GM12864 (cell line): ENCODE data around the gene MYH11.
"Not testable (repeated sequence)": the region's sequence is repeated elsewhere in the genome, so short reads cannot be mapped to it uniquely, and the experiment has no call there.

Experiments used
- DNase-seq: peaks from one replicate; pipeline ENCODE4 v3.0.0-alpha.2; 2011; ENCODE audit warnings: low read depth
- H3K4me3 ChIP-seq: 2 replicates; pipeline ENCODE4 v1.5.1; 2011; ENCODE audit warnings: mild to moderate bottlenecking, low read depth, low read length, control low read depth
- CTCF ChIP-seq: IDR thresholded peaks from 2 replicates; pipeline ENCODE4 v1.5.1; 2011; ENCODE audit warnings: low read depth, mild to moderate bottlenecking, moderate library complexity, low read length, control low read depth, inconsistent platforms; ENCODE audit errors: missing control alignments

Gene MYH11

GRCh38 chr16:15825750-15826305 lies 31.0 kb downstream of the MYH11 start:
- no peak for DNase-seq
- no peak overlapping the region for H3K4me3 ChIP-seq
- no peak for TF ChIP-seq CTCF

DNA sequence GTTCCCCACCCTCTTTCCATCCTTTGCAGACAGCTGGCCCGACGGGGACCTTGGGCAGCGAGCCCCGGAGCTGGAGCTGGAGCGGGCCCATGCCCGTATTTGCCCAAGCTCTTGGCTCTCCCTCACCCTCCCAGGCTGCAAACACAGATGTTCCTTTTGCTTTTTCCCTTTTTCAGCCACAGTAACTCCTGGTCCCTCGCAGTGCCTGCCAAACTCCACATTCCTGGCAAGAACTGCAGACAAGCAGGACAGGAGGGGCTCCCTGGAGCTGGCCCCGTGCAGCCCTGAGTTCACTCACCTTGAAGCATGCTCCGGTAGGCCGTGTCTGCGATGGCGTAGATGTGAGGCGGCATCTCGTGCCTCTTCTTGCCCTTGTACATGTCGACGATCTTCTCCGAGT lies 33.9 kb downstream of the MYH11 start:
- no peak for TF ChIP-seq CTCF
- no peak overlapping the region for H3K4me3 ChIP-seq
- no peak for DNase-seq

DNA sequence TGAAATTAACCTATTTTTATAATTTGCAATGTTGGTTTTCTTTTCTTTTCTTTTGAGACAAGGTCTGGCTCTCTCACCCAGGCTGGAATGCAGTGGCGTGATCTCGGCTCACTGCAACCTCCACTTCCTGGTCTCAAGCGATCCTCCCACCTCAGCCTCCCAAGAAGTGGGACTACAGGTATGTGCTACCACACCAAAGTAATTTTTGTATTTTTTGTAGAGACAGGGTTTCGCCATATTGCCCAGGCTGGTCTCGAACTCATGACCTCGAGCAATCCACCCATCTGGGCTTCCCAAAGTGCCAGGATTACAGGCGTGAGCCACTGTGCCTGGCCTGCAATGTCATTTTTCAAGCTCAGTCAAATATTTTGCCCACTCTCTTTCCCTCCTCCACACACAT lies 36.0 kb downstream of the MYH11 start:
- DNase-seq: no peak
- no peak overlapping the region for H3K4me3 ChIP-seq
- no peak for TF ChIP-seq CTCF

GRCh38 chr16:15819046-15819445 lies 37.8 kb downstream of the MYH11 start:
- no peak for TF ChIP-seq CTCF
- no peak overlapping the region for H3K4me3 ChIP-seq
- DNase-seq: no peak

DNA sequence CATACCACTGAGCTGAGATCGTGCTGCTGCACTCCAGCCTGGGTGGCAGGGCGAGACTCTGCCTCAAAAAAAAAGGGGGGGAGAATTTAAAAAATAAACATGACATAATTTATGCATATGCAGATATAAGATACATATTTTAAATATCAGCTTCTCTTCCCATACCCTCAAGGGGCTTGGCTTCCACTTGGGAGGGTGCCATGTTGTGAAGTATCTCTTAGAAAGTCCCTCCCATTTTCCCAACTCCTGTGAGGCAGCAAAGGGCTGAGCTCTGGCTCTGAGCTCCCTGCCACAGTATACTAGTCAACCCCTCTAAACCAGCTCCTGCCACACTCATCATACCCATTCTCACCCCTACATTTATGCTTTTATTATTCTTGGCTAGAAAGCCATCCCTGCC lies 39.4 kb downstream of the MYH11 start:
- no peak for DNase-seq
- no peak overlapping the region for H3K4me3 ChIP-seq
- no peak for TF ChIP-seq CTCF

- no peak overlapping the region for H3K4me3 ChIP-seq
- no peak for TF ChIP-seq CTCF
- DNase-seq: no peak
Measured at GRCh38 chr16:15816228-15816627, 40.6 kb downstream of the MYH11 start.

DNA sequence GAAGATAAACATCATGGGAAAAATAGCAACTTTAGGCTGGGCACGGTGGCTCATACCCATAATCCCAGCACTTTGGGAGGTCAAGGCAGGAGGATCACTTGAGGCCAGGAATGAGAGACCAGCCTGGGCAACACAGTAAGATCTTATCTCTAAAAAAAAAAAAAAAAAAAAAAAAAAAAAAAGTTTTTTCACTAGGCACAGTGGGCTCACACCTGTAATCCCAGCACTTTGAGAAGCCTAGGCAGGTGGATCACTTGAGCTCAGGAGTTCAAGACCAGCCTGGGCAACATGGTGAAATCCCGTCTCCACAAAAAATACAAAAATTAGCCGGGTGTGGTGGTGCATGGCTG lies 44.5 kb downstream of the MYH11 start:
- DNase-seq, H3K4me3 ChIP-seq: not testable (repeated sequence)
